OCI-LY7 (cell line): Measurements from ENCODE around the gene CDKL5. TPM values are rescaled to one million over a fixed set of nuclear protein-coding genes. Genes with fewer than 3 reads are reported as not detected.

ENCODE experiments used
- BruUV-seq: library from RNA; stranded (reverse); fragments of 400-500 nt; replicated peaks from 2 replicates; lab custom pipeline; 2021; lab: Mats Ljungman, UMichigan
- CTCF ChIA-PET: fragments of 300-600 bp; sonication (Branson Sonifier 250); formaldehyde crosslinking; loops from one replicate; lab custom pipeline; 2022; ENCODE audit warnings: antibody characterized with exemption; ENCODE audit not compliant: unreplicated experiment; lab: Charles Lee
- POLR2A ChIA-PET: fragments of 300-600 bp; sonication (Branson Sonifier 250); formaldehyde crosslinking; loops from one replicate; lab custom pipeline; 2022; ENCODE audit warnings: antibody characterized with exemption; lab: Charles Lee
- DNase-seq: peaks from one replicate; pipeline ENCODE4 v3.0.0-alpha.2; 2015; ENCODE audit warnings: low spot score
- H2AFZ ChIP-seq: fragments of 200-600 bp; sonication (generic), shearing (Covaris generic); 2 replicates; pipeline ENCODE4 v1.6.1; 2014; ENCODE audit warnings: mild to moderate bottlenecking, antibody characterized with exemption, low read length, moderate library complexity
- H3K27ac ChIP-seq: fragments of 200-600 bp; sonication (generic); 2 replicates; pipeline ENCODE4 v1.5.1; 2014; ENCODE audit warnings: mixed run types, low read depth, mild to moderate bottlenecking, moderate library complexity, low read length, inconsistent platforms; ENCODE audit not compliant: poor library complexity, severe bottlenecking
- H3K36me3 ChIP-seq: fragments of 200-600 bp; sonication (generic); 2 replicates; pipeline ENCODE4 v1.6.1; 2014; ENCODE audit warnings: mild to moderate bottlenecking, antibody characterized with exemption, low read length, moderate library complexity, mixed read lengths; ENCODE audit not compliant: insufficient read depth
- H3K4me1 ChIP-seq: fragments of 200-600 bp; sonication (generic); 2 replicates; pipeline ENCODE4 v1.5.1; 2014; ENCODE audit warnings: mild to moderate bottlenecking, low read length; ENCODE audit not compliant: insufficient read depth, poor library complexity, severe bottlenecking
- H3K4me2 ChIP-seq: fragments of 200-600 bp; sonication (generic); 2 replicates; pipeline ENCODE4 v1.6.1; 2014; ENCODE audit warnings: mild to moderate bottlenecking, low read length
- H3K4me3 ChIP-seq: fragments of 200-600 bp; sonication (generic); 2 replicates; pipeline ENCODE4 v1.5.1; 2014; ENCODE audit warnings: mild to moderate bottlenecking, low read depth, low read length; ENCODE audit not compliant: poor library complexity, severe bottlenecking
- H3K79me2 ChIP-seq: fragments of 200-600 bp; sonication (generic); 2 replicates; pipeline ENCODE4 v1.6.1; 2016; ENCODE audit warnings: low read depth, mild to moderate bottlenecking, low read length, moderate library complexity, mixed read lengths; ENCODE audit not compliant: insufficient read depth
- H3K9me2 ChIP-seq: fragments of 200-600 bp; sonication (generic); 2 replicates; pipeline ENCODE4 v1.6.1; 2016; ENCODE audit warnings: mild to moderate bottlenecking, low read length, mixed read lengths; ENCODE audit not compliant: insufficient read depth
- H3K9me3 ChIP-seq: fragments of 200-600 bp; sonication (generic); 2 replicates; pipeline ENCODE4 v1.6.1; 2014; ENCODE audit warnings: mild to moderate bottlenecking, mixed run types, low read length, mixed read lengths
- H4K20me1 ChIP-seq: fragments of 200-600 bp; sonication (generic); 2 replicates; pipeline ENCODE4 v1.6.1; 2014; ENCODE audit warnings: mild to moderate bottlenecking, antibody characterized with exemption, low read length, moderate library complexity, mixed read lengths; ENCODE audit not compliant: insufficient read depth
- CTCF ChIP-seq: fragments of 200-600 bp; sonication (generic); conservative IDR thresholded peaks from 2 replicates; pipeline ENCODE4 v1.5.1; 2014; ENCODE audit warnings: mild to moderate bottlenecking, antibody characterized with exemption, low read length, moderate library complexity, mixed read lengths
- EZH2phosphoT487 ChIP-seq: fragments of 200-600 bp; sonication (generic); IDR thresholded peaks from 2 replicates; pipeline ENCODE4 v1.6.1; 2018; ENCODE audit warnings: low read depth, borderline replicate concordance, mild to moderate bottlenecking, mixed run types, antibody characterized with exemption, low read length, moderate library complexity, mixed read lengths
- intact Hi-C: fragments of 100-400 bp; cut with micrococcal nuclease; formaldehyde crosslinking; loops from one replicate; pipeline ENCODE4 v1.10.0; 2022; ENCODE audit not compliant: unreplicated experiment
- total RNA-seq, 2 experiments: library from RNA; depleted of rRNA in 1 of 2; stranded (reverse); fragments of >200 nt in 1 of 2; shearing (Covaris generic) in 1 of 2; gene quantifications; 2 replicates each; pipeline ENCODE4 v1.2.3, GENCODE V29; 2014 to 2022

CDKL5 gene
- total RNA-seq, 2 experiments from 2014 or later = 1.3 to 2.0 TPM

GRCh38 chrX:18573556-18573955 is 148.1 kb downstream of the CDKL5 start:
- intact Hi-C loops = no loop called here
- no peak overlapping the region for H3K4me3 ChIP-seq
- no peaks in the 10 kb centered on the region for H3K4me1 ChIP-seq
- no peak overlapping the region for H3K27ac ChIP-seq
- no peak for DNase-seq
- BruUV-seq = no TSS peak
- TF ChIP-seq CTCF (no peak), EZH2phosphoT487 (no peak)
- ChIA-PET CTCF (no interaction called here), POLR2A (interaction anchor here (0.6 to 0.7 kb wide), 2 partner anchors 8 to 218 kb away, joined by 3 read pairs; no protein-coding TSS in a partner anchor)
- H3K79me2 ChIP-seq = no peaks in the 10 kb centered on the region
- H3K4me2 ChIP-seq = no peak overlapping the region
- H4K20me1 ChIP-seq = no peaks in the 10 kb centered on the region
- no peak overlapping the region for H2AFZ ChIP-seq
- H3K9me2 ChIP-seq = no peaks in the 10 kb centered on the region
- no peaks in the 10 kb centered on the region for H3K9me3 ChIP-seq
- no peaks in the 10 kb centered on the region for H3K36me3 ChIP-seq

GRCh38 chrX:18574591-18574990 is 149.2 kb downstream of the CDKL5 start:
- H4K20me1 ChIP-seq = no peaks in the 10 kb centered on the region
- H3K4me2 ChIP-seq = no peak overlapping the region
- H3K9me3 ChIP-seq = no peaks in the 10 kb centered on the region
- no TSS peak for BruUV-seq
- no peaks in the 10 kb centered on the region for H3K36me3 ChIP-seq
- intact Hi-C loops = no loop called here
- ChIA-PET POLR2A (no interaction called here), CTCF (no interaction called here)
- no peak for DNase-seq
- no peaks in the 10 kb centered on the region for H3K4me1 ChIP-seq
- no peaks in the 10 kb centered on the region for H3K9me2 ChIP-seq
- H3K4me3 ChIP-seq = no peak overlapping the region
- H3K27ac ChIP-seq = no peak overlapping the region
- no peak overlapping the region for H2AFZ ChIP-seq
- TF ChIP-seq EZH2phosphoT487 = no peak
- no peak for TF ChIP-seq CTCF
- H3K79me2 ChIP-seq = no peaks in the 10 kb centered on the region

- H3K36me3 ChIP-seq = no peaks in the 10 kb centered on the region
- no peak for DNase-seq
- POLR2A ChIA-PET = no interaction called here
- intact Hi-C loops = no loop called here
- CTCF ChIA-PET = no interaction called here
- no peaks in the 10 kb centered on the region for H3K9me2 ChIP-seq
- H3K4me2 ChIP-seq = no peak overlapping the region
- H3K9me3 ChIP-seq = no peaks in the 10 kb centered on the region
- no peaks in the 10 kb centered on the region for H4K20me1 ChIP-seq
- no peaks in the 10 kb centered on the region for H3K4me1 ChIP-seq
- TF ChIP-seq CTCF = no peak
- no peak for TF ChIP-seq EZH2phosphoT487
- H3K4me3 ChIP-seq = no peak overlapping the region
- H3K79me2 ChIP-seq = no peaks in the 10 kb centered on the region
- no peak overlapping the region for H3K27ac ChIP-seq
- no peak overlapping the region for H2AFZ ChIP-seq
- no TSS peak for BruUV-seq
Measured at GRCh38 chrX:18575744-18576143, 150.3 kb downstream of the CDKL5 start.
